Aortic smooth muscle cell (primary cell): ENCODE results near the gene SPHK2. TPM values are rescaled to one million over a fixed set of nuclear protein-coding genes. Genes with fewer than 3 reads are reported as not detected.

Experiments used
- total RNA-seq: library from RNA; depleted of rRNA; stranded (reverse); fragments of >200 nt; gene quantifications from 2 replicates; pipeline ENCODE4 v1.2.3, GENCODE V29; 2014

SPHK2 gene
- total RNA-seq, result 6.6 and 7.6 TPM in 2 replicates

GRCh38 chr19:48618916-48619691 lies at the start of gene SPHK2, which contains the start of gene RPL18:
Gene SPHK2, plus strand, starts transcription at chr19:48619506. Its CDS starts 1,009 bp downstream, at chr19:48620515.
Gene RPL18, minus strand, starts transcription at chr19:48619178. Its CDS starts 35 bp downstream, at chr19:48619143.

GRCh38 chr19:48606463-48607358 lies 12.6 kb upstream of the SPHK2 start, which contains the start of gene SPACA4:
Gene SPACA4, plus strand, starts transcription at chr19:48606742. Its CDS starts 237 bp downstream, at chr19:48606979.

GRCh38 chr19:48614436-48615230 lies 4.7 kb upstream of the SPHK2 start, which contains the start of gene FAM83E:
Gene FAM83E, minus strand, starts transcription at chr19:48615076. Its CDS starts 1,704 bp downstream, at chr19:48613372.

GRCh38 chr19:48636859-48637448 lies 17.6 kb downstream of the SPHK2 start, which contains the start of gene DBP:
Gene DBP, minus strand, starts transcription at chr19:48637379. Its CDS starts 385 bp downstream, at chr19:48636994.

GRCh38 chr19:48646001-48646721 lies 26.9 kb downstream of the SPHK2 start, which contains the start of gene CA11:
Gene CA11, minus strand, starts transcription at chr19:48646187. Its CDS starts 555 bp downstream, at chr19:48645632.

GRCh38 chr19:48672994-48673393 lies 53.7 kb downstream of the SPHK2 start, which contains the start of gene NTN5:
Gene NTN5, minus strand, starts transcription at chr19:48673017. Its CDS starts 2,031 bp downstream, at chr19:48670986.

Other genes with a start within 250 kb of the SPHK2 start
- 46.0 and 66.4 TPM in 2 replicates for gene KDELR1, start 228.0 kb upstream of the SPHK2 start, total RNA-seq
- under 0.01 and 0.12 TPM in 2 replicates for gene GRIN2D, start 225.8 kb upstream of the SPHK2 start, total RNA-seq
- 17.2 and 19.7 TPM in 2 replicates for gene GRWD1, start 173.5 kb upstream of the SPHK2 start, total RNA-seq
- gene KCNJ14, start 163.9 kb upstream of the SPHK2 start, total RNA-seq, result 0.25 and 0.26 TPM in 2 replicates
- 33.4 and 42.8 TPM in 2 replicates for gene CYTH2, start 150.1 kb upstream of the SPHK2 start, total RNA-seq
- gene LMTK3, start 107.7 kb upstream of the SPHK2 start, total RNA-seq, result under 0.01 TPM in 1 of 2 replicates, not detected in the other
- gene SULT2B1, start 67.3 kb upstream of the SPHK2 start, total RNA-seq, result not detected in 2 replicates
- gene SPACA4, start 12.8 kb upstream of the SPHK2 start, total RNA-seq, result not detected in 2 replicates
- gene FAM83E, start 4.4 kb upstream of the SPHK2 start, total RNA-seq, result 0.25 and 1.3 TPM in 2 replicates
- 1,560 and 1,803 TPM in 2 replicates for gene RPL18, start 328 bp upstream of the SPHK2 start, total RNA-seq
- 6.7 and 10.6 TPM in 2 replicates for gene DBP, start 17.9 kb downstream of the SPHK2 start, total RNA-seq
- 0.93 and 1.1 TPM in 2 replicates for gene CA11, start 26.7 kb downstream of the SPHK2 start, total RNA-seq
- gene NTN5, start 53.5 kb downstream of the SPHK2 start, total RNA-seq, result under 0.01 and 0.06 TPM in 2 replicates
- not detected in 2 replicates for gene FUT2, start 76.5 kb downstream of the SPHK2 start, total RNA-seq
- gene MAMSTR, start 100.2 kb downstream of the SPHK2 start, total RNA-seq, result 0.50 and 0.53 TPM in 2 replicates
- gene RASIP1, start 121.1 kb downstream of the SPHK2 start, total RNA-seq, result 1.1 and 2.1 TPM in 2 replicates
- not detected in 2 replicates for gene IZUMO1, start 127.4 kb downstream of the SPHK2 start, total RNA-seq
- 0.25 and 0.26 TPM in 2 replicates for gene FUT1, start 133.1 kb downstream of the SPHK2 start, total RNA-seq
- not detected in 2 replicates for gene FGF21, start 136.0 kb downstream of the SPHK2 start, total RNA-seq
- 25.0 and 27.4 TPM in 2 replicates for gene BCAT2, start 191.5 kb downstream of the SPHK2 start, total RNA-seq
- 1.2 and 4.5 TPM in 2 replicates for gene HSD17B14, start 217.0 kb downstream of the SPHK2 start, total RNA-seq
- 17.2 and 18.3 TPM in 2 replicates for gene PLEKHA4, start 249.1 kb downstream of the SPHK2 start, total RNA-seq